ENCODE data around the gene IL27RA. TPM values are rescaled to one million over a fixed set of nuclear protein-coding genes. Genes with fewer than 3 reads are reported as not detected.
"Not testable (repeated sequence)": the region's sequence is repeated elsewhere in the genome, so short reads cannot be mapped to it uniquely, and the experiment has no call there.

IL27RA gene
- total RNA-seq, 6 experiments from 2014 or later: 4.7 to 6.1 (median 5.1) TPM

DNA sequence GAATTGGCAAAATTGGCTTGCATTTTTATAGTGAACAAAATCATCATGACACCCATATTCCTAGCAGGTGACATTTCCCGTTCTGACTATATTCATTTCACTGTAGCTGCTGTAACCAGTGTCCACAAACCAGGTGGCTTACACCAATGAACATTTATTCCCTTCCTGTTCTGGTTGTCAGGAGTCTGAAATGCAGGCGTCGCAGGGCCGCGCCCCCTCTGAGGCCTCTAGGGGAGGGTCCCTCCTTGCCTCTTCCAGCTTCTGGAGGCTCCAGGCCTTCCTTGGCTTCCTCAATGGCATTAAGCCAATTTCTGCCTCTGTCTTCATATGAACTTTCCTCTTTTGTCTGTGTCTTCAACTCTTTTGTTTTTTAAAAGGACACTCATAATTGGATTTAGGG, 10.1 kb upstream of the IL27RA start:
- Mint-ChIP-seq H3K4me3 (no peak overlapping the region), H3K27me3 (ENCODE audit: insufficient read depth) (no peaks in the 10 kb centered on the region; the same call in none of the 2 replicates), H3K4me1 (ENCODE audit: low read depth) (peaks cover 11% of the 10 kb centered on the region), H3K9me3 (no peaks in the 10 kb centered on the region), H3K27ac (no peak overlapping the region), H3K36me3 (ENCODE audit: low read depth) (no peaks in the 10 kb centered on the region)
- DNase-seq: no peak
- TF ChIP-seq, protein P1, sequence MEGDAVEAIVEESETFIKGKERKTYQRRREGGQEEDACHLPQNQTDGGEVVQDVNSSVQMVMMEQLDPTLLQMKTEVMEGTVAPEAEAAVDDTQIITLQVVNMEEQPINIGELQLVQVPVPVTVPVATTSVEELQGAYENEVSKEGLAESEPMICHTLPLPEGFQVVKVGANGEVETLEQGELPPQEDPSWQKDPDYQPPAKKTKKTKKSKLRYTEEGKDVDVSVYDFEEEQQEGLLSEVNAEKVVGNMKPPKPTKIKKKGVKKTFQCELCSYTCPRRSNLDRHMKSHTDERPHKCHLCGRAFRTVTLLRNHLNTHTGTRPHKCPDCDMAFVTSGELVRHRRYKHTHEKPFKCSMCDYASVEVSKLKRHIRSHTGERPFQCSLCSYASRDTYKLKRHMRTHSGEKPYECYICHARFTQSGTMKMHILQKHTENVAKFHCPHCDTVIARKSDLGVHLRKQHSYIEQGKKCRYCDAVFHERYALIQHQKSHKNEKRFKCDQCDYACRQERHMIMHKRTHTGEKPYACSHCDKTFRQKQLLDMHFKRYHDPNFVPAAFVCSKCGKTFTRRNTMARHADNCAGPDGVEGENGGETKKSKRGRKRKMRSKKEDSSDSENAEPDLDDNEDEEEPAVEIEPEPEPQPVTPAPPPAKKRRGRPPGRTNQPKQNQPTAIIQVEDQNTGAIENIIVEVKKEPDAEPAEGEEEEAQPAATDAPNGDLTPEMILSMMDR (IDR thresholded peaks at IDR 0.05): no peak

DNA sequence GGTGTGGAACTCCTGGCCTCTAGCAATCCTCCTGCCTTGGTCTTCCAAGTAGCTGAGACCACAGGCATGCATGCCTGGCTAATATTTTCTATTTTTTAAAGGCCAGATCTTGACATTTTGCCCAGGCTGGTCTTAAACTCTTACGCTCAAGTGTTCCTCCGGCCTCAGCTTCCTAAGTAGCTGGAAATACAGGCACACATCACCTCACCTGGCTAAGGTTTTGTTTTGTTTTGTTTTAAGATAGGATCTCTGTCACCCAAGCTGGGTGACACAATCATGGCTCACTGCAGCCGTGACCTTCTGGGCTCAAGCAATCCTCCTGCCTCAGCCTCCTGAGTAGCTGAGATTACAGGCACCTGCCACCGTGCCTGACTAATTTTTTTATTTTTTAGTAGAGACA, 9.1 kb upstream of the IL27RA start:
- peak; percentile 29 for DNase-seq
- H3K27me3 Mint-ChIP-seq (ENCODE audit: insufficient read depth): peaks cover 2% of the 10 kb centered on the region
- H3K27ac Mint-ChIP-seq: no peak overlapping the region
- H3K4me1 Mint-ChIP-seq (ENCODE audit: low read depth): peaks cover 11% of the 10 kb centered on the region
- TF ChIP-seq, protein P1 (IDR thresholded peaks at IDR 0.05): no peak
- H3K9me3 Mint-ChIP-seq: no peaks in the 10 kb centered on the region
- H3K4me3 Mint-ChIP-seq: no peak overlapping the region
- H3K36me3 Mint-ChIP-seq (ENCODE audit: low read depth): no peaks in the 10 kb centered on the region

DNA sequence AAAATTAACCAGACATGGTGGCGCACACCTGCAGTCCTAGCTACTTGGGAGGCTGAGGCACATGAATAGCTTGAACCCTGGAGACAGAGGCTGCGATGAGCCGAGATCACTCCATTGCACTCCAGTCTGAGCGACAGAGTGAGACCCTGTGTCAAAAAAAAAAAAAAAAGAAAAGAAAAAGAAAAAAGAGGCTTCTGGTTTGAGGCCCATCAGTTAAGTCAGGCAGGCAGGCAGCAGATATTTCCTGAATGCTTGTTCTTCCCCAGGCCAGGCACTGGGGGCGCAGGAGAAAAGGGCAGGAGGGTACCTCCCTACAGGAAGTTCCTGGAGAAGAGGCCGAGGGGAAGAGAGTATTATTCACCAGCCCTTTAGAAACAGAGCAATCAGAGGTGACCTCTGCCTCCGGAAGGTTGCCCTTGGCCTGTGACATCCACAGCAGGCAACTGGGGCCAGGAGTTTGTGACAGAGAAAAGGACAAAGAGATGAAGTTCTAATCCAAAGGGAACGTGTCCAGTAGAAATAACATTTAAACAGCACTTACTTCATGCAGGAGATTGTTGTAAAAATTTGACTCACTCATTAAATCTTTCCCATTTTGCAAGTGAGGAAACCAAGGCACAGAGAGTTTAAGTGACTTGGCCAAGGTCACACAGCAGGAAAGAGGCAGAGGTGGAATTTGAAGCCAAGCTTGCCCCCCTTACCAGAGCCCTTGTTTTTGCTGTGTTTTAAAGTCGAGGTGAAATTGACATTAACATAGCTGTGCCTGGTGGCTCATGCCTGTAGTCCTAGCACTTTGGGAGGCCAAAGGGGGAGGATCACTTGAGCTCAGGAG, 7.9 kb upstream of the IL27RA start:
- Mint-ChIP-seq H3K9me3 (no peaks in the 10 kb centered on the region), H3K4me3 (no peak overlapping the region), H3K36me3 (ENCODE audit: low read depth) (no peaks in the 10 kb centered on the region), H3K27ac (peak overlapping the region; percentile 61; the same call in 1 of the 2 replicates), H3K27me3 (ENCODE audit: insufficient read depth) (peaks cover 3% of the 10 kb centered on the region), H3K4me1 (ENCODE audit: low read depth) (peaks cover 11% of the 10 kb centered on the region)
- no peak for DNase-seq
- TF ChIP-seq, protein P1 (IDR thresholded peaks at IDR 0.05): no peak

DNA sequence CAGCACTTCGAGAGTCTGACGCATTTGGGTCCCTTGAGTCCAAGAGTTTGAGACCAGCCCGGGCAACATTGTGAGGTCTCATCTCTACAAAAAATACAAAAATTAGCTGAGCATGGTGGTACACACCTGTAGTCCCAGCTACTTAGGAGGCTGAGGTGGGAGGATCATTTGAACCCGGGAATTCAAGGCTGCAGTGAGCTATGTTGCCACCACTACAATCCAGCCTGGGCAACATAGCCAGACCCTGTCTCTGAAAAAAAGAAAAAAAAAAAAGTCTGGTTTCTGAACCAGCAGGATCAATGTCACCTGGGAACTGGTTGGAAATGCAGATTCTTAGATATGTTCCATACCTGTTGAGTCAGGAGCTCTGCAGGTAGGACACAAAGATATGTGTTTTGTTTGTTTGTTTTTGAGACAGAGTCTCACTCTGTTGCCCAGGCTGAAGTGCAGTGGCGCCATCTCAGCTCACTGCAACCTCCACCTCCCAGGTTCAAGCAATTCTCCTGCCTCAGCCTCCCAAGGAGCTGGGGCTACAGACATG, 4.8 kb upstream of the IL27RA start:
- not testable (repeated sequence) for H3K27me3 Mint-ChIP-seq (ENCODE audit: insufficient read depth)

DNA sequence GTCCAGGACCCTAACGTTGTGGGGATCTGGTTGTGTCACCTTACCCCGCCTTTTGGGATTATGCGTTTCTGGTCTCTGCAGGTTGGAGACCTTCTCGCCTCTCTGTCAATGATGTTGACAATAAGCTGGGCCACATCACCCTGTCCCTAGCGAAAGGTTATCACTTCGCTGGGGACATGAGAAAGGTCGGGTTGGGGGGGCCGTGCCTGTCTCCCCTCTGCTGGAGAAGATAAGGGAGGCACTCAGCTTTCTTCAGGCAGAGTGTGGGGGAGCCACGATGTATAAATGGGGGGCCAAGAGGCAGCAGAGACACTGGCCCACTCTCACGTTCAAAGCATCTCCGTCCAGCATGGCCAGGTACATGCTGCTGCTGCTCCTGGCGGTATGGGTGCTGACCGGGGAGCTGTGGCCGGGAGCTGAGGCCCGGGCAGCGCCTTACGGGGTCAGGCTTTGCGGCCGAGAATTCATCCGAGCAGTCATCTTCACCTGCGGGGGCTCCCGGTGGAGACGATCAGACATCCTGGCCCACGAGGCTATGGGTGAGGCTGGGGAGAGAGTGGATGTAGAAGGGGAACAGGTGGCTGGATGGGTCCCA, 3.6 kb upstream of the IL27RA start, which contains the start of gene RLN3:
Gene RLN3 (plus strand): TSS at position 293 of the 595 bp plus-strand sequence. CDS start 57 bp downstream, at position 350.
- Mint-ChIP-seq H3K27ac (no peak within 1 kb of the TSS), H3K9me3 (no peaks in the 10 kb centered on the region), H3K4me1 (ENCODE audit: low read depth) (peaks cover 6% of the 10 kb centered on the region), H3K4me3 (no peak within 1 kb of the TSS), H3K36me3 (ENCODE audit: low read depth) (no peaks in the 10 kb centered on the region), H3K27me3 (ENCODE audit: insufficient read depth) (peaks cover 5% of the 10 kb centered on the region)
- no peak for DNase-seq
- TF ChIP-seq, protein P1 (IDR thresholded peaks at IDR 0.05): no peak

More for the DNA sequence above, 4.8 kb upstream of the IL27RA start:
- H3K4me1 Mint-ChIP-seq (ENCODE audit: low read depth): peaks cover 11% of the 10 kb centered on the region
- H3K4me3 Mint-ChIP-seq; H3K9me3 Mint-ChIP-seq; DNase-seq; H3K27ac Mint-ChIP-seq; H3K36me3 Mint-ChIP-seq (ENCODE audit: low read depth): not testable (repeated sequence)

DNA sequence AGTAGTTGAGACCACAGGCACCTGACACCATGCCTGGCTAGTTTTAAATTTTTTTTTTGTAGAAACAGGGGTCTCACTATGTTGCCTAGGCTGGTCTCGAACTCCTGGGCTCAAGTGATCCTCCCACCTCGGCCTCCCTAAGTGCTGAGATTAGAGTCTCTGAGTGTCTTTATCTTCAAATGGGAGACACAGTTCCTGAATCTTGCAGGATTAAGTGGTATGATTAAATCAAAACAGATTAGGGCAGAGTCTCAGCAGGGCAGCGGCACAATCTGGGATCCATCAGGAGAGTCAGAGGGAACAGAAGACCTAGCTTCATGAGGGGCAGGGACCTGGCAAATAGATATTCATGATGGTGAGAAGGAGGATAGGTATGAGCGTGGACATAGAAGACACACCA, 2.7 kb upstream of the IL27RA start:
- TF ChIP-seq, protein P1 (IDR thresholded peaks at IDR 0.05): no peak
- Mint-ChIP-seq H3K36me3 (ENCODE audit: low read depth) (no peaks in the 10 kb centered on the region), H3K4me3 (no peak overlapping the region), H3K4me1 (ENCODE audit: low read depth) (peaks cover 2% of the 10 kb centered on the region), H3K27ac (no peak overlapping the region), H3K9me3 (no peaks in the 10 kb centered on the region), H3K27me3 (ENCODE audit: insufficient read depth) (peaks cover 5% of the 10 kb centered on the region)
- no peak for DNase-seq

All from HFFc6 (cell line).